Spleen (tissue), 7 donors: Measurements from ENCODE around the gene OR6C70.

Experiments
- POLR2A ChIP-seq, 3 donors: fragments of 450-650 bp; IDR thresholded peaks; one replicate each; pipeline ENCODE4 v1.5.1; 2017; ENCODE audit warnings: antibody characterized with exemption in 3 of 3, mild to moderate bottlenecking in 1 of 3
- TF ChIP-seq, protein P1 (sequence below), 11 experiments: fragments of 200-600 bp in 7 of 11; fragments of 450-650 bp in 4 of 11; sonication (generic) in 4 of 11; IDR thresholded peaks in 8 of 11; conservative IDR thresholded peaks in 3 of 11; 1 replicate in 7 of 11; 2 replicates in 4 of 11; pipeline versions ENCODE4 v1.4.0 to v1.8.0; 2016 to 2021; ENCODE audit warnings: antibody characterized with exemption in 11 of 11, inconsistent platforms in 4 of 11, mild to moderate bottlenecking in 1 of 11
- donor health status: DM: no; HTN: no; CAD: no; lungs with moderate emphysema.
- donor health status: DM: no; HTN: no; CAD: no.
- donor health status: DM: no; HTN: no; CAD: no.

DNA sequence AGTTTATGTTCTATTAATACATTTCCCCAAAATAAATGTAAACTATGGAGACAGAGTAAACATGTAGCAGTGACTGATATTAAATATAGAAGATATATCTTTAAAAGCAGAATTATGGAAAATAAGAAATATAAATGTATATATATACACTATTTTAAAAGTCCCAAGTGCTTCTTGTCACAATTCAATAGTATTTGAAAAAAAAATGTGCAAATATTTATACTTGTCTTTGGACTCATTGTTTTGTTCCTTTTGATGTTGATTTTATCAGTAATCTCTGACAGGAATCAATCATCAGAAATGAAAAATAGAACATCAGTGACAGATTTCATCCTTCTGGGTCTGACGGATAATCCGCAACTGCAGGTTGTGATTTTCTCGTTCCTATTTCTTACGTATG is 44.0 kb downstream of the OR6C70 start, which contains the start of gene OR6C76:
- TF ChIP-seq, protein P1, sequence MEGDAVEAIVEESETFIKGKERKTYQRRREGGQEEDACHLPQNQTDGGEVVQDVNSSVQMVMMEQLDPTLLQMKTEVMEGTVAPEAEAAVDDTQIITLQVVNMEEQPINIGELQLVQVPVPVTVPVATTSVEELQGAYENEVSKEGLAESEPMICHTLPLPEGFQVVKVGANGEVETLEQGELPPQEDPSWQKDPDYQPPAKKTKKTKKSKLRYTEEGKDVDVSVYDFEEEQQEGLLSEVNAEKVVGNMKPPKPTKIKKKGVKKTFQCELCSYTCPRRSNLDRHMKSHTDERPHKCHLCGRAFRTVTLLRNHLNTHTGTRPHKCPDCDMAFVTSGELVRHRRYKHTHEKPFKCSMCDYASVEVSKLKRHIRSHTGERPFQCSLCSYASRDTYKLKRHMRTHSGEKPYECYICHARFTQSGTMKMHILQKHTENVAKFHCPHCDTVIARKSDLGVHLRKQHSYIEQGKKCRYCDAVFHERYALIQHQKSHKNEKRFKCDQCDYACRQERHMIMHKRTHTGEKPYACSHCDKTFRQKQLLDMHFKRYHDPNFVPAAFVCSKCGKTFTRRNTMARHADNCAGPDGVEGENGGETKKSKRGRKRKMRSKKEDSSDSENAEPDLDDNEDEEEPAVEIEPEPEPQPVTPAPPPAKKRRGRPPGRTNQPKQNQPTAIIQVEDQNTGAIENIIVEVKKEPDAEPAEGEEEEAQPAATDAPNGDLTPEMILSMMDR (IDR thresholded peaks at IDR 0.05 in 8 of 11, conservative IDR thresholded peaks at IDR 0.05 in 3 of 11) = no peak
- TF ChIP-seq POLR2A (IDR thresholded peaks at IDR 0.05) = no peak
